GM21717 (cell line): Measurements from ENCODE around the gene HCN4.
"Not testable (repeated sequence)": the region's sequence is repeated elsewhere in the genome, so short reads cannot be mapped to it uniquely, and the experiment has no call there.

Source experiments
- ATAC-seq: cut with Tn5 transposase; IDR thresholded peaks from one replicate; pipeline ENCODE4 v1.9.1; 2021; ENCODE audit warnings: mild to moderate bottlenecking, moderate library complexity; ENCODE audit not compliant: unreplicated experiment

Gene HCN4

DNA sequence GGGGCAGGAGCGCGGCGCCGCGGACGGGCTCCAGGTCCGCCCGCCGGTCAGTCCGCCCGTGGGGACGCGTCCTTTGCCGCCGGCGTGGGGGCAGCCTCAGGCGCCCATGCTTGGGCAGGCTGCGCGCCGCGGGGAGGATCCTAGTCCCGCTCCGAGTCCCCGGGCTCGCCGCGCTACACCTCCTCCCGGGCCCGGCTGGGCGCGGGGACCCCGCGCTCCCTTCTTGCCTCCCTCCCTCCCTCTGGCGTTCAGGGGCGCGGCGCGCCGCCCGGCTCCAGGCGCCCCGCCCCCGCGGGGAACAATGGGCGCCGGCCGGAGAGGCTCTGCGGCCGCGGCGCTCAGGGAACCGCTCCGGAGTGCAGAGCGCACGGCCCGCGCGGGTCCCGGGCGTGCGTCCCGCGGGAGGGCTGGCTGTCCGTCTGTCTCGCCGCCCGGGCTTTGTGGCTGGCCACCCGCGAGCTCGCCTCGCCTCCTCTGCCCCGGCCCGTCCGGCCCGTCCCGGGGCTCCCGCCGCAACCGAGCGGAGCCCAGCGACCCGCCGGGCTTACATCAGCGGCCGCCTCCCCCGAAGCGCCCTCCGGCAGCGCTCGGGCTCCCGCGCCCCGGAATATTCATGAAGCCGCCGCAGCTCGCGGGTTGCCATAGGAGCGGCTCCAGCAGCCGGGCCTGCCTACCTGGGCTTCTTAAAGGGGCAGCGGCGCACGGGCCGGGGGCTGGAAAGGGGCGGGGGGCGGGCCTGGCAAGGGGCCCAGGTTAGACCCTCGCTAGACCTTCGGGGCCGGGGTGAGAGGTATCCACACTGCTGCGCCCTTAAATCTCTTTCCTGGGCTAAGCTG, at the start of gene HCN4:
Gene HCN4, minus strand, starts transcription at position 658 of the 836 bp plus-strand sequence. CDS start 688 bp downstream, outside the sequence.
- ATAC-seq = no peak

DNA sequence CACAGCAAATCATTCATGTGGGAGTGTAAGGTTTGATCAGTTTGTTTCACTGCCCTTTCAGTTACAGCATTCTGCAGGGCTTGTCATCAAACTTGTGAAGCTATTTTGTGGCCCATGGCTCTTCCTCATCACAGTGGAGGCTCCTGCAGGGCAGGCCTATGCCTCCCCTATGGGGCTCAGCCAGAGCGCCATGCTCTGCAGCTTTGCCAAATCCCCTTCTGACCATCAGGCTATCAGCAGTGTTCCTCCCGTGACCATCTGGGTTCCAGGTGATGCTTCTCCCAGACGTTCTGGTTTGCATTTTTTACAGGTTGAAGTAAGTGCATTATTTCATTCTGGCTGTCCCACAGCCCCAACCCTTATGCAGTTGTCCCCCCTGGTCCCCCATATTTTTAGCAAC, 46.1 kb upstream of the HCN4 start:
- no peak for ATAC-seq

DNA sequence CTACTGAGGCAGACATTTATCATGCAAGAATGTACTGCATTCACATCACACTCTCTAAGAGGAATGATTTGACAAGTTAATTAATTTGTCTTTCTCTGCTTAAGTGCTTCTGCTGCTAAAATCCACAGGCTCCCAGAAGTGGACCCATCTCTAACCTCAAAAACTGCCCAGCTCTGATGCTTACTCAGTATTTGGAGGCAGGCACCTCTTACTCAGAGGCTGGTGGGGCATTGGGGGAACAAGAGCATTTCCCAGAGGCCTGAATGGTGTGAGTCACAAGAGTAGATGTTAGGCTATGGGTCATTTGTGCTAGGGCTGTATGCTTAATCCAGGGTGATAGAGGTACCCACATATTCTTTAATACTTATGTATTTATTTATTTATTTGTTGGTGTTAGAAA, 34.4 kb upstream of the HCN4 start:
- ATAC-seq = no peak

DNA sequence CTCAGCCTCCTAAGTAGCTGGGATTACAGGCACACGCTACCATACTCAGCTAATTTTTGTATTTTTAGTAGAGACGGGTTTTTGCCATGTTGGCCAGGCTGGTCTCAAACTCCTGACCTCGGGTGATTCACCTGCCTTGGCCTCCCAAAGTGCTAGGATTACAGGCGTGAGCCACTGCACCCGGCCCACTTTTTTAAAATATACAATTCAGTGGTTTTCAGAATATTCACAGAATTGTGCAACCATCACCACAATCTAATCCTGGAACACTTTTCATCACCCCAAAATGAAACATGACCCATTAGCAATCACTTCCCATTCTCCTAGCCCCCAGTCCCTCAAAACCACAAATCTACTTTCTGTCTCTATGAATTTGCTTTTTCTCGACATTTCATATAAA, 31.5 kb upstream of the HCN4 start:
- ATAC-seq = not testable (repeated sequence)

DNA sequence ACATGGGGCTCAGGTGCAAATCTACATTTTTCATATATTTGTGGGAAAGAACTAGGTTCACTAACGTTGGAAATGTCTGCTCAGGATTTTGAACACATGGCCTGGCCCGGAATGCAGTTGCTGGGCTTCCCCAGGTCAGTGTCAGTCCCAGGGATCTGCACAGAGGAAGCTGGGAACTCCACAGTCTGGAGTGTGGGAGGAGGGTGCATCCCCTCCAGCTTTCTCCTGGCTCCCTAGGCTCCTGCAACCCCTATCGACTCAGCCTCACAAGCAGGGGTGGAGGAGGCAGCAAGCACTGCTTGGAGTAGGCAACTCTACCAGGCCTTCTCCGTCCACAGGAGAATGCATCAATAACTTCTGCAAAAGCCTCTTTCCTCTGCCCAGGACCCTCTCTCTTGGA, 30.1 kb upstream of the HCN4 start:
- ATAC-seq = no peak

DNA sequence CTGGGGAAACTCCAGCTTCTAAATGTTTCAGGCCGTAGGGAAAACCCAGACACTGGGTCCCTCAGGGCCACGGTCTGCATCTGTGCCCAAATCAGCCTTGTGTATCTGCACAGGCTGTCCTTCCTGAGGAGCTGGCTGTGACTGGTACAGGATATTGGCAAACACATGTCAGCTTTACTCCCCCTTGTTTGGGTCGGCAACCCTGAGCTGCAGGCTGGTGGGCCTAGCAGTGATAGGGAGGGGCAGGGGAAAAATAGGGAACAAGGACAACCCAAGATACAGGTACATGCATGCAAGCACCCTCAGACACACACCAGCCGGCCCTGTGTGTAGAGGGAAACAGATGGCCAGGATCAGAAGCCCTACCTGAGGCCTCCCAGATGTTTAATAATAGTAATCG, 28.7 kb upstream of the HCN4 start:
- ATAC-seq = no peak

DNA sequence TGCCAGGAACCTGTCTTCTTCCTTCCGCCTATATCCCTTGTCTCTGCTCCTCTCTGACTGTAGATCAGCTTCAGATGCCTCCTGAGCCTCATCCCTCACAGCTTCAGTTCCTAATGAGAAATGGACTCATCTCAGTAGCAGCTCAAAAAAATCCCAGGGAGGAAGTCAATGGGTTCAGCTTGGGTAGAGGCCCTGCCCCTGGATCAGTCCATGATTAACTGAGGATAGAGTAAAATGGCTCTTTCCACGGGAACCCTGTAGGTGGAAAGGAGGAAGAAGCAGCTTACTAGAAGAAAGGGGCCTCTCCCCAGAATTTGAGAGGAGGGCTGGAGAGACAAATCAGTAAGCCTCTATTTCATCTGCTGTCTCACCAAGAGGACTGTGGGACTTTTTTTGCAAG, 26.9 kb upstream of the HCN4 start:
- ATAC-seq = no peak

DNA sequence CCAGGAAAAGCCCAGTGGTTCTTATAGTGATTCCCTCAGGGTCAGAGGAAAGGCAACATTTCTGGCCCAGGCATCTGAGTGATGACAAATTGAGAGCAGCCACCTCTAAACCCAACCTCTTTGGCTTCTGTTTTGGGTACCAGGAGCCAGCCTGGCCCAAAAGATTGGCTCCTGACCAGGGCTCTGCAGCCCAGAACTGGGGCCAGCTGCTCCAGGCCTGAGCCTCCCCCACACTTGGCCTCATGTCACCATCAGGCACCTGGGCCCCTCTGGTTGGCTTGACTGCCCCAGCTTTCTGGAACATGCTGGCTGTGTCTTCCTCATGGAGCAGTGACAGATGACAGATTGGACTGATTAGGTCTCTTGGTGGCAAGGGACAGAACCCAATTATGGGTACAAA, 26.0 kb upstream of the HCN4 start:
- ATAC-seq = no peak

DNA sequence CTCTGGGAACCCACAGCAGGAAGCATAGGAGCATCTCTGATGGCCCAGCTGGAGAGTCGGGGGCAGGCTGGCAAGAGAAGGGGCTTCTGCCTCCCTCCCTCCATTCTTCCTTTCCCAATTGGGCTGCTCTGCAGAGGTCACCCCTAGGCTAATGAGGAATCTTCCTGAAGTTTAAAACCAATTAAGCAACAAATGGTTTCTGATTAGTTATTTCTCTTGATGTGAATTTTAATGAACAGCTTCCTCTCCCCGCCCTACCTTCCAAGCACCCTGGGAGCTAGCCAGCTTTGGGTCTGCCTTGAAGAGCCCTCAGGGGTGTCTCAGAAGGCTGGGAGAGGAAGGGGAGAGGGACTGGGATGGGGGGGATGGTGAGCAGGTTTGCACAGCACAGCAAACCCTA, 24.6 kb upstream of the HCN4 start:
- ATAC-seq = no peak

DNA sequence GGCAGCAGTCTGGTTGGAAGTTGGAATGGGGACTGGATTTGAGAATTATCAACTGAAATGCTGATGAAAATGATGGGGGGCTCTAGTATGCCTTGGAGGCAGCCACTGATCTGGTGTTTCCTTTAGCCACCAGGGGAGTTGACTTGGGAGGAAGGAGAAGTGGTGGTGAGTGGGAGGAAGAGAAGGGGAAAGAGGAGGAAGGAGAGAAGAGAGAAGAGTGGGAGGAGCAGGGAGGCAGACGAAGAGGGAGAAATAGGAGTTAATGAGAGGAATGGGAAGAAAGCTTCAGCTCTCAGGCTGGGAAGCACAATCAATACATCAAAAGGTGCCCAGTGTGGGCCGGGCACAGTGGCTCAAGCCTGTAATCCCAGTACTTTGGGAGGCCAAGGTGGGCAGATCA, 23.3 kb upstream of the HCN4 start:
- no peak for ATAC-seq

DNA sequence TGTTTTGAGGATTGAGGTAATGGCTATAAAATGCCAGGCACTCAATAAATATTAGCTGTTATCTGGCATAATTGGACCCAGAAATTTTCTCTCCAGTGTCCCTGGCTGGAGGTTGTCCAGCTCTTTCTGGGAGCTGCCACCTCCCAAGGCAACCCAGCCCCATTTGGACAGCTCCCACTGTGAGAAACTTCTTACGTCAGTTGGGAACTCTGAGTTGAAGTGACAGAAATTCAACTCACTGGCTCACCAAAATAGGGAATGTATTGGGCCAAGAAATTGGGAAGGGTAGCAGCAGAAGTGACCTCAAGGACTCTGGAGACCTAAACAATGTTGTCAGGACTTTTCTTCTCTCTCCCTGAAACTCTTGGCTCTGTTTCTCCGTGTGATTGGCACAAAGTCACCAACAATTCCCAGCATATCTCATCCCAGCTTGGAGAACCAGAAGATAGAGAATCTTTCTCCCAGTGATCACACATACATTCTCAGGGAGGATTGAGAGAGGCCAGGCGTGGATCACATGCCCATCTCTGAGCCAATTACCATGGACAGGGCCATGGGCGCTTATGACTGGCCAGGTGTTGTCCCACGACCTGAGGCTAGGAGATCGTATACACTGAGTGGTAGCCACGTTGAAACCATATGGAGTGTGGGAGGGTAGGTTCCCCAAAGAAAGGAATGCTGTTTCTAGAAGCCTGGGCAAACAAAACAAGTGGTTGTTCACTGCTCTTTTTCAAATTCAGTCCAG, 22.5 kb upstream of the HCN4 start:
- ATAC-seq = no peak

DNA sequence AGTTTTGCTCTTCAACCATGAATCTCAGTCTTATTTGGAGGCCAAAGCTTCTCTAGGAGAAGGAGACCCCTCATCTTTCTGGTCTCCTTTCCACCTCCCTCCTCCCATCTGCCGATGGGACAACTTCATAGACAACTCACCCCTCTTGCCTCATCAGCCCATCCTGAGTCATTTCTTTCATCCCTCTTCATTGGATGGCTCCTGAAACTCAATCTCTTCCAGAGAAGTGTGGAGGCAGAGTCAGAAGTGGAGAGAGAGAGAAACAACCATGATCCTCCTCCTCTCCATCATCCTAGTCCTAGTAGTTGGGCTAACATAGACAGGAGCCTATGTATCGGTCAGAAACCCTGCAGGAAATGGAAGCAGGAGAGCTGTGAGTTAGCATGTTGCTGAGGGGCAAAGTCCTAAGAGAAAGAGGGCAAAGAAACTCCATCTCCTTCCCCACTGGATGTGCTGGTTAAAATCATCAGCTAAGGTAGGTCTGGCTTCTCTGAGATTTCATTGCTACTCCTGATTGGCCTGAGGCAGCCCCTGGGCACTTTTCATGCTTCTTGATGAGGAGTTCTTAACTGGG, 21.3 kb upstream of the HCN4 start:
- ATAC-seq = no peak

DNA sequence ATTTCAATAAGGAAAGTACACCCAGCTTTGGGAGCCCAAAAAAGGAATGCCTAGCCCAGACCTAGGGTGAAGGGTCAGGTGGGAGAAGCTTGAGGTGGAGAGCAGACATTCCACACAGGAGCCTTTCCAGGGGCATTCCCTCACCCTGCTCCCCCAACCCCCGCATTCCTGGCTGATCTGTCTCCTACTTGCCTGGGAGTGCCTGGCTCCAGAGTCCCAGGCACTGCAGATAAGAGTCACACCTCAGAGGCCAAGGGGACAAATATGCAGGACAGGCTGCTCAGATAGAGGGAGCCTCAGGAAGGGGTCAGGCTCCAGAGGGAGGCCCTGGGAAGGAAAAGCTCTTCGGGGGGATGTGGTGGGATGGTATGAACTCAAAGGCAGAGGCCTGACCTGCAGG, 20.8 kb upstream of the HCN4 start:
- no peak for ATAC-seq

DNA sequence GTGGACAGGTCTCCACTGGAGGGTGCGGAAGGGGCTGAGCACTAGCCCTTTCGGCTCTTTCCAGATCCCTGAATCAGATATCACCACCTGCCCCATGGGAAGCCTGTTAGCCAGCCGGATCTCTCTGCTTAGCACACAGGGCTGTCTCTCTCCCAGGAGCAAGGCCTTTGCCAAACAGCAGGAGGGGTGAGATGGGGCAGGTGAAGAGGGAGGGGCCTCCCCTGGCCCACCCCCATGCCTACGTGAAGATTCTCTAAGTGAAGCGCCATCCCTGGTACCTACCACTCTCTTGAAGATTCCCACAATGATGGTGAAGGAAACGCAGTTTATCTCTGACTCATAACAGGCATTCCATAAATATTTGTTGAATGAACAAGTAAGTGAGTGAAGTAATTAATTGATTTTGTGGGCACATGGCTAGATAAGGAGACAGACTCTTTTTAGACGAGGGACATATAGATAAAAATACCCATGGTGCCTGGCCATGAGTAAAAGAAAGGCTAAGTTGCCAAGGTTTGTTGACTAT, 19.6 kb upstream of the HCN4 start:
- no peak for ATAC-seq

DNA sequence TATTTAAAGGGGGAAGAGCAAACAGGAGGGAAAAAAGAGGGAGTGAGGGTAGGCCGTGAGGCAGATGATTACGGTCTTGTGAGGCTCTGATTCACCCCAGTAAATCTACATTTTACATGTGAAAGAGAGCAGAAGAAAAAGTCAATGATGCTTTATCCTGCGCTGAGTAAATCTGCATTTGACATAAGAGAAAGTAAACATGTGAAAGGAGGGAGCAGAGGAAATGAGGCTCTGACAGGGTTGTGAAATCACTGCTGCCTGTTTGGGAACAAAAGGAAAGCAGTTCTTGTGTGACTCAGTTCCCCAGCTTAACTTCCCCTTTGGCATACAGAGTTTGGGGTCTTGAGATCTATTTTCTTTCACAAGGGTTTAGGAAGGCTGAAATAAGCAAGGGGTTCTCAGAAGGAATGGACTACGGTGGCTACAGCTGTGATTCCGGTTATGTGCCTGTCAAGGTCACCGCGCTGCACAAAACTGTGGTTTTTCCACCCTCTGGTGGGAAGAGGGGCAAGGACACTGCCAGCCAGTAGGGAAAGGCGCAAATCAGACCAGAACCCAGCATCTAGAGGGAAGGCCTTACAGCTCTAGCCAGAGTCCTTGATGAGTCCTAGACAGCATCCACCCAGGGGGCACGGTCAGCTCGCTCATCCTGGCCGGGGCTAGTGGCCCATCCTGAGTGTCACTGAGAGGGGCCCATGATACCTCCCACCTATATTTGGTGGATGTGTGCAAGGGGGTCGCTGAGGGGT, 18.9 kb upstream of the HCN4 start:
- ATAC-seq = no peak

DNA sequence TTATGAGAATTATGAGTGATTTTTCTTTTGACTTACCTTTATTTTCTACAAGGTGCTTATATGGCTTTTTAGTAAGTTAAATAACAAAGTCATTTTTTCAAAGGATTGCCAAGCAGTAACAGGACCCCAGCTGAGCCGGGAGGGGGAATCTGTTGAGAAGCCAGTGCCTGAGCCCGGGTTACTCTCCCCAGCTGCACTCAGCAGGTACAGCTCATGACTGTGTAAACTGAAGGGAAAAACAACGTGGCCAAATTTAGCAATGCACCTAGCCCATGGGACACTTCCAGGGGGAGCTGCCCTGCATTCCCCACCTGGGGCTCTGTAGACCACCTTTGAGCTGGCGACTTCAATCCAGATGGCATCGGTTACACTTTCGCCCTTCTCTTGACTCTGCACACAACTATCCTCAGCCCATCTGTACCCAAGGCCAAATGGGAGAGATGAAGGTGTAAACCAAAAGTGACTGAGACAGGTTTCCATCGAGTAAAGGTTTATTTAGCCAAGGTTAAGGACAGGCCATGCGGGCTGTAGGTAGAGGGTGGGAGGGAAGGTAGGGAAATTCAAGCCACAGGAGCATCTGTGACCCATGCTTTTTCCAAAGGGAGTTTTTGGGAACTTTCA, 18.2 kb upstream of the HCN4 start:
- no peak for ATAC-seq

DNA sequence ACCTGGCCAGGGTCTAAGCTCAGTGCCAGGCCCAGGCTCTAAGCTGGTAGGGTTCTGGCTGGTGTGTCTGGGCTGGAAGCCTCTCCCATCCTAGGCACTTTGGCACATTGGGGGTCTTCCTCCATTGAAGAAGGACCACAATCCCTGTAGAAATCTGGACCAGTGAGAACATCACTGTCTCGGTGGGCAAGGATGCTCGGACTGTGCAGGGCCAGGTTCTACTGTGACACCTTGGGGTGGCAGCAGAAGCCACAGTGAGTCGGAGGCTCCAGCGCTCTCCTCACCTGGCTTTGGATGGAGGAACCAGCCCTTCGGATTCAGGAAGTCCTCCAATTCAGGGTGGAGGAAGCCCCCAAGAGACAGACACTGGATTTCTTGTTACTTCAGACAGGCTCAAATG, 17.5 kb upstream of the HCN4 start:
- no peak for ATAC-seq

DNA sequence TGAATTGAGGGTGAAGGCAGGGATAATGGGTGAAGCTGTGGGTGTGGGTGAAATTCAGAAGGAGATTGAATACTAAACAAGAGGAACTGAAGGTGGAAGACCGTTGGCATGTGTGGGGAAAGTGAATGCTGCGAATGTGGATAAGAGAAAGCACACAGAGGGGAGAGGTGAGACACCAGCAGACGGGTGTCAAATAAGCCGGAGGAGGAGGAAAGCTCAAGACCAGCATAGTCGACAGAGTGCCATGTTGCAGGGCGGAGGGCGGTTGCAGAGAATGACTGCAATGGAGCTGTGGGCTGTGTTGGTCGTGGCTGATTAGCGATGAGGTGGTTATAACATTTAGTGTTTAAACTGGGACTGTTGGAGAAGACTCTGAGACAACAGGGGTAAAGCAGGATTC, 16.4 kb upstream of the HCN4 start:
- no peak for ATAC-seq

DNA sequence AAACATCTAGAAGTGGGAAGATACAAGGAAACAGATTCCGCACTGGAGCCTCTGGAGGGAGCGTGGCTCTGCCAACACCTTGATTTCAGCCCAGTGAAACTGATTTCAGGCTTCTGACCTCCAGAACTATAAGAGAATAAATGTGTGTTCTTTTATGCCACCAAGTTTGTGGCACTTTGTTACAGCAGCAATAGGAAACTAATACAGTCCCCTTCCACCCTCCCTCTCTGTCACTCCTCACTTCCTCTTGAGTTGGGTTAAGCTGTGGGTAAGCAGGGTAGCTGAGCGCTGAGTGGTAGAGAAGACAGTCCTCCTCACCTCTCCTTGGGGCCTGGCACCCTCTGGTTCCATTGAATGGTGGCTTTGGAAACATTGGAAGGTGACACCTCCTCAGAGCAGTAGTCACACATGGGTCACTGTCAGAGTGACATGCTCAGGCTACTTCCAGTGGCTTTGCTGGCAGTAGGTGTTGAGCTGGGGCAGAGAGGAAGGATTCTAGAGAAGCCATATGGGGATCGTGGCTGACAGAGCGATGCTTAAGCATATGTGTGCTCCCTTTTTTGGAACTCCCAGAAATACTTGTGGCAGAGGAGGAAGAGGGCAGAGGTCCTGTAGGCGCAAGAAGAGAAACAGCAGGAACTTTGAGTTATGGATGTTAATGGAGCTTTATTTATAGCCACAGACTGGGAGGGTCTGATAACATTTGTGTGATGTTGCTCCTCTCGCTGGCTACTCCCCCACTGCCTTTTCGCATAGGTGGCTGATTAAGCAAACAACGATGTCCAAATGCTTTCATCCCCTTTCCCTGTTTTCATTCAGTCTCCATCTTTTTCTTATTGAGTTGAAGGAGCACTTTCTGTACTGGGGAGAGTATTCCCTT, 14.8 kb upstream of the HCN4 start:
- ATAC-seq = no peak

DNA sequence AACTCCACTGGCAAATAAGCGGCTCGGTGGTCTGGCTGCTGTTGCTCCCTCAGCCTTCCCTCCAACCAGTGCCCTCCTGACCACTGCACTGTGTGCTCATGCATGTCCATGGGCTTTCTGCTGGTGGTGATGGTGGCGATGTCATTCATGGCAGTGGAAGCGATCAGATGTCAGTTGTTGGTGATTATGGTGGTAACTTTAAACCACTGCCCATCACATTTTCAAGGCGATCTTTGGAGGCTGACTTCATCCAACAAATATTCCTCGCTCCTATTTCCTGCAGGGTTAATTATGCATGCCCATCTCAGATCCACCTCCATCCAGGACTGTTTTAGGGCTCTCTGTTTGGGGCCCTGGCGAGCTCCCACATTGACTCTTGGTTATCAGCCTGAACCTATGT, 13.4 kb upstream of the HCN4 start:
- ATAC-seq = no peak
